GM21576 (cell line): ENCODE data around the gene LRP1B.

Experiments
- ATAC-seq: cut with Tn5 transposase; IDR thresholded peaks from one replicate; pipeline ENCODE4 v1.9.1; 2021; ENCODE audit warnings: mild to moderate bottlenecking, moderate library complexity; ENCODE audit not compliant: unreplicated experiment

LRP1B gene

DNA sequence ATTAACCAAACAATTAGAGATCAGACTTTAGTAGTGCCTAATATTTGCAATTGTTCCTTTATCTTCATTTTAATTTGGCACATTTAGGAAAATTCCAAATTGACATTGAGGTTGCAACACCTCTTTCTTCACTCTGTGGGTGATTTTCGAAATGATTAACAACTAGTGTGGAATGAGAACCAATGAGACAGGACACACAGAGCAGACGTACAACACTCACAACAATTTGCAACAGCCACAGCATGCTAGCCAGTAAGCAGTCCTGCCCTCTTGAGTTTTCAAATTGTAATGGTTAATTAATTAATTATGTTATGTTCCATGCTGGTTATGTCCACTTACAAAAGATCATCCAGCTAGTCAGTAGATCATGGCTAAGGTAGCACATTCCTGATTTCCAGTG lies 339.3 kb downstream of the LRP1B start:
- no peak for ATAC-seq

DNA sequence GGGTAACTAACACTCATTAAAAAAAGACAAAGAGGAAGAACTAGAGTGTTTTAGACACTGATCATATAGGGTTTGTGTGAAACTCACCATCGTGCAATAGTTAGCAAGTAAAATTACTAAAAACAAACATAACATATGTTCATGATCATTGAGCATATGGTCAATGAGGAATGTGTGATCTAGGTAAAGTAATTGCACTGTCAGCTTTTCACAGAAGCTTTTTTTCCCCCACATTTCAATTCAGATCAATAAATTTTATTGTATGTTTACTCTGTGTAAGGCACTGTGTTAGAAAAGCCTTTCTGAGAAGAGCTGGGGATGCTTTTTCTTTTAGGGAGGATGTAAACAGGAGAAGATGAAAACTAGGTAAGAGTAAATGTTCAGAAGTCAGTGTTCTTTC lies 348.2 kb downstream of the LRP1B start:
- ATAC-seq = no peak

DNA sequence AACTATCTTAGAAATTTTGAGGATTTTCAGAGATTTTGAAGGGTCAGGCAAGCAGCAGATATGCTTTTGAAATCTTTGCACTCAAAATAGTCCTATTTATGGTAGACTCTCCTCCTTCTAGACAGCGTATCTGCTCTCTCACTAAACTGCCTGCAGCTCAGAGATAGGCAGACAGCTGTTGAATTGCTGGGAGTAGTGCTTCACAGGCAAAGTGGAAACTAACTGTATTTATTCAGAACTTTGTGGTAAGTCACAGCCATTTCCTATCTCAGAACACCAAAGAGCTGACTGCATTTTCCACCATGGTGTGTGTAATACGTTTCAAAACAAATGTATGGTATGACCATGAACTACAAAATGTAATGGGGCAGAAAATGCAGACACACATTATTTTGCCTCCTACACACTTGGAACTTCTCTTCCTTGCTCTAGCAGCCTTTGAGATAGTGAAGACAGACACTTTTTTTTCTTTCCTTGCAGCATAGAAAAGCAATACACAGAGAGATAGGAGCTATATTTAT lies 352.4 kb downstream of the LRP1B start:
- no peak for ATAC-seq

DNA sequence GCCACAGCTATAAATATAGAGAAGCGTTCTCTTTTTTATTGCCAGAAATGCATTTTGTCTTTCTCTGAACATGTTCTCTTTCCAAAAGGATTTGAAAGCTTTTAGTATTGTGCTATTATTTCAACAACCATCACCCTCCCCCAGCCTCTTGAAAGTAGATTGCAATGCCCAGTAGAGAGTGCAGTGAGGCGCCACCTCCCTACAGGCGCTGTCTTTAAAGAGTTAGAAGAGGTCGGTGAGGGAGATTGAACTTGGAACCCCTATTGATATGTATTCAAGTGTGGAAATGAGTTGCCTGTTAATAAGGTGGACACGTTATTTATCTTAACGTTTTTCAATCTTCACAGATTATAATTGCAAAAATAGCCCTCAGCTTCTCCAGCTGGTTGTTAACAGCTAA lies 360.3 kb downstream of the LRP1B start:
- no peak for ATAC-seq

DNA sequence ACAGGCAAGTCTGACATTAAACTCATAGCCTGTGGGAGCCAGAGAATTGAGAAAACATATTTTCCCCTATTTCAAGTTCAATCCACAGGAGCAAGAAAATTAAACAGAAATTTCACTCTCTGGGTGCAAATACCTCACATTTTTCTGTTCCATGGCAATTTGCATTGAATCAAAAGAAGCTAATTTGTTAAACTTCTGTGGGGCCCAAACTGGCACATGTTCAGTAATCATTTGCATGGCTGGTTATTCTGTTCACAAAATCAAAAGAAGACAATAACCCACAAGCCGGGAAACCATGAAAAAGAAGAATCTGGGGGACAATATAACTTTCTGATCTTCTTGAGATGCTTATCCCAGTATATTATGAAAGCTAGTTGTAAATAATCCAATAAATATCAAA lies 363.1 kb downstream of the LRP1B start:
- no peak for ATAC-seq

DNA sequence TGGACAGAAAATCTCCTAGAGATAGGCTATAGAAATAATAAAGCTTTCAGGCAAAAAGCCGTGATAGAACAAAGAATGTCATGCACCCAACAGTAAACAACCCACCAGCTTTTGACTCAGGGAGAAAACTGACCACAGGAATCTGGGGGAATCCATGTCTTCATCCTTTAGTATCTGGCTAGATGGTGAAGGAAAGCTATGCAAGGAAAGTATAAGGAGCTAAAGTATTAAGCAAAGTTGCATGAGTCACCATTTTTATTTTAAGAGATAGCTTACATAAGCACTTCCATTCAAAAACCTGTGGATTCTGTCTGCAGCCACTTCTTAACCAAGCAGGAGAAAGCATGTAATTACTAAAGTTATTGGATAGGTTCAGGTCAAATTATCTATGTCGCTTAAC lies 363.8 kb downstream of the LRP1B start:
- no peak for ATAC-seq

DNA sequence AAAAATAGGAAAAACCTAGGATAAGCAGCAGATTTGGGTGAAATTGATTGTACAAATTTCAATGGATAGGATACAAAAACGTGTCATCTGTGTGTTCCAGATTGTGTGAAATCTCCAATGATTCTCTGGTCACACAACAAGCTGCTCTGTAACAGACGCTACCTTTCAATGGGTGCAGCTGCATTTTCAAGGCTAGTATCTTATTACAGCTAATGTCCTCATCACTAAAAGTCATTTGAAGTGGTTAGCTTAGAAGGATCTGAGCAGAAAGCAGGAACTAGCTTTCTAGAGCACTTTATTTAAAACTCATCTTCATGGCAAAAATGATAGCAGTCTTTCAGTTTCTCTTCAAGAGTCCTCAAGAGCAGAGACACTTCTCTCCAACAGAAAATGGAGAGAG lies 364.6 kb downstream of the LRP1B start:
- no peak for ATAC-seq

DNA sequence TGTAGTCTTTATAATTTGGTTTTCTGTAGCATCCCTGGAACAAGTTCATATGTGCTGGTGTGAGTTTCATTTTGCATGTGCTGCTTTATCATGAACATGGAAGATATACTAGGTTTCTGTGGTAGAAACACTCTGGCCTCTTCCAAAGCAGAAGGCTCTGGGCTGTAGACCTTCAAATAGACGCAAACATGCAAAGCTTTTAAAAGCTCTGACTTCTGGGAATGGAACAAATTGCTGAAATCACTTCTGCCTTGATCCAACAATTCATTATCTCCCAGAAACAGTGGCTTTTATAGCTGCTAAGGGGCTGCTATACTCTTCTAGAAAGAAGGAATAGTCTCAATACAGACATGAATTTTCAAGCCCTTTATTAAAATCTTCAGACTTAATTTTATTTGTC lies 382.2 kb downstream of the LRP1B start:
- no peak for ATAC-seq

DNA sequence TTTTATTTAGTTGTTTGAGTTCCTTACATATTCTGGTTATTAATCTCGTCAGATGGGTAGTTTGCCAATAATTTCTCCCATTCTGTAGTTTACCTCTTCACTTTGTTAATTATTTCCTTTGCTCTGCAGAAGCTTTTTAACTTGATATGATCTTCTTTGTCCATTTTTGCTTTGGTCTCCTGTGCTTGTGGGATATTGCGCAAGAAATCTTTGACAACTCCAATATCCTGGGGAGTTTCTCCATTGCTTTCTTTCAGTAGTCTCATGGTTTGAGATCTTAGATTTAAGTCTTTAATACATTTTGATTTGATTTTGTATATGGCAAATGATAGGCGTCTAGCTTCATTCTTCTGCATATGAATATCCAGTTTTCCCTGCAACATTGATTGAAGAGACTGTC lies 389.2 kb downstream of the LRP1B start:
- ATAC-seq = no peak

DNA sequence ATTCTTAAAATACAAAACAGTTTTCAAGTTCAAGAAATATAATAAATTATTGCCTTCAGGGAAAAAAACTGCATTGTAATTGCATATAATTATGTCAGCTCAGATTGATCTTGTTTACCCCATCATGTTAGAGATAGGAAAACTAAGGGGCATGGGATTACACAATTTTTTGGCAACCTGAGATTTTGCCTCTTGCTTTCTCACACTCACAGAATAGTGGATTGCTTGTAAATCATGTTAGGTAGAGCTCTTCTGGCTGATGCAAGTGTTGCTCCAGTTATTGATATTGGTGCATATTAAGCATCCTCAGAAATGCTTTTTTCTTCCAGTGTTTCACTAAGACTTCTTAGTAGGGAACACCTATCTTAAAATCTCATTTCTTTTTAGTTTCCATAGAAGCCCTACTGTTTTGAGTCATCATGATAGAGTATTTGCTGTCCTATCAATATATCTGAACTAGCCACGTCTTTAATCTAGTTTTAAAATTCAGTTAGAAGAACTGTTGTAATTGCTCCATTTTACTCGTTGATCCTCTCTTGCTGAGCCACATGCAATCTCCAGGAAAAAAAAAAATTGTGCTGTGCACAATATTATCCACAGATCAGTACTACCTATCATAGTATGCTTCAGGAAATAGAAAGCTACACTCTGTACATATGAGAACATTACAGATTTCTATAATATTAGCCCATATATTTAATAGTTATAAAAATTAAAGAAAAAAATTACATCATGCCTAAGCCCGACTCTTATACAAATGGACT lies 393.1 kb downstream of the LRP1B start:
- ATAC-seq = no peak

DNA sequence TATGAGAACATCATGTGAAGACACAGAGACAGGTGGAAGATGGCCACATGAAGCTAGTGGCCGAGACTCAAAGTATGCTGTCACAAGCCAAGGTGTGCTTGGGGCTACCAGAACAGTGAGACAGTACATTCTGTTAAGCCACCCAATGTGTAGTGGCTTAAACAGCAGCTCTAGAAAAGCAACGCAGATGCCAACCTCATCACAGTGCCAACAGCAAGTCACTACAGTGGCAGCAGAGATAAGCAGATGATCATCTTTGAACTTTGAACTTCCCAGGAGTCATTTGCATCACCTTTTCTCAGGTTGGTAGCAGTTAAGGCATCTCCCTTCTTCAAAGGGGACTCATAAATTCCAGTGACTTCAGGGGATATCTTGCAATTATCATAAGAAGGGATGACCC lies 394.4 kb downstream of the LRP1B start:
- ATAC-seq = no peak

DNA sequence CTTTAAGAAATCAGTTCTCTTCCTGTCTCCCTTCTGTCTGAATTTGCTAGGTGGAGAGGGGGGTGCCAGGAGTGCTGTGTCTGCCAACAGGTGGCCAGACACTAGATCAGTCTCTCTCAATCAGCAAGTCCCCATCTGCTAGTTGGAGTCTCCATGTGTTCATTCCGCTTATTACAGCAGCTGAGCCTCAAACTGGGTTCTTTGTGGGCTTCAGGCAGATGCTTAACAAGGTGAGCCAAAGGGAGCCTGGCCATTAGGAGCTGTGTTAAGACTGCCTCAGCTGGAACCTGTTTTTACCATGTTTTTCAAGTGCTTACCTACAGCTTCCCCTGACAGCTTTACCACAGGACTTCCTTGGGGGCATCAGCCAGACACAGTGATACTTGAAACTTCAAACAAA lies 401.9 kb downstream of the LRP1B start:
- no peak for ATAC-seq

DNA sequence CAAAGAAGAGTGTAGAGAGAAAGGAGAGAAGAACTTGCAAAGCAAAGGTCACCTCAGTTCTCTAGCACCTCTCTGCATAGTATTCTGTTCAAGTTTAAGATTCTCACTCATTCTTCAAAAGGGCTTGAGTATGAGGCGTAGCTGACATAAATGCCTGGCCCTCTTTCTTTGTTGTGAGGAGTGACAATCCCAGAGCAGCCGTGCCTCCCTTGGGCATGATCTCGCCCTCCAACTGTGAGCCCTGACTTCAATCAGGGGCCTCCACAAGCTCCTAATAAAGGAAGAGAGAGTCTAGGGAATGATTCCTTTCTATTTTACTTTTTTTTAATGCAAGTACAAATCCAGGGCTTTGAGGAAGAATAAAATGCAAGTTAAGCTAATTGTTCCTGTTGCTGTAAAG lies 402.7 kb downstream of the LRP1B start:
- ATAC-seq = no peak

DNA sequence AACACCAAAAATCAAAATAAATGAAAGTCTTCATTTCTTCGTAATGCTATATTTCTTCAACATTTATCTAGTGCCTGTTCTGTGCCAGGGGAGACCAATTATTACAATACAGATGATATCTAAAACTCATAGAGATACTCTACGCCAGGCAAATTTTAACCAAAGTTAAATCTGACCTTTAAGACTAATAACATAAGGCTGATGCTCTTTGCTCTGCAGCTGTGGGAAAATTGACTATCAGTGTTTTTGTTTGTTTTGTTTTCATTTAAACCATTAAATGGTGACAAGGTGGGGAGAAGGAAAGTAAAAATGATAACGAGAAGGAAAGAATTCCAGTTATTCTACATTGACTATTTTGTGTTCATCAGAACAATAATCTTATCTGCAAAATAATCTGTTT lies 406.4 kb downstream of the LRP1B start:
- no peak for ATAC-seq

DNA sequence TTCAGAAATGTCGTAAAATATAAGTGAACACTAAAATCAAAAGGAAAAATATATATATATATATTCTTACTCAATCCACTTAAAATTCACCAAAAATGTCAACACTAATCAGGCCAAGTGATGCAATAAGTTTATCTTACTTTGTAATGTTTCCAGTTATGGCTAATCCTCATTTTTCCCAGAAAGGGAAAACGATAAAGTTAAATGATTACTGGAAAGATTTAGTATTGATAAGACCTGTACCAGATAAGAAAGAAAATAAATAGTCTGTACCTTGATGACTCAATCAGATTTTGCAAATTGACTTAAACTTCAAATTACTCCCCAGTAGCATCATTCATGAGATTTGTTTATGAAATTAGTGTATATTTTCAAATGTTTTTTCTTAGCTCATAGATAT lies 407.0 kb downstream of the LRP1B start:
- ATAC-seq = no peak

DNA sequence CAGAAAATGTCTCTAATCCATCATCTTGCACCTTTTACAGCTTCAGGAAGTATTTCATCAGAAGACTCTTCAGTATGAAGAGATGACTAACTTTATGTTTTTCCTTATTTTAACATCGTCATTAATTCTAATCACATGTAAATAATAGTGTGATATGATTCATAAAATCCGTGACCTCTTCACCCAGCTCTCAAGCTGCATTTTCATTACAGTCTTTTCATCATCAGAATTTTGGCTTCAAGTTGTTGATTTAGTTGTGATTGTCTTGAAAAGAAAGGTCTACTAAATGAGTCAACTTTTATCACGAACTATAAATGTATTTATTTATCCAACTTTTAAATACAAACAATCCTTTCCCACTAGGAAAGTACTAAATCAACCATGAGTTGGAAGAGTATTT lies 410.3 kb downstream of the LRP1B start:
- ATAC-seq = no peak

DNA sequence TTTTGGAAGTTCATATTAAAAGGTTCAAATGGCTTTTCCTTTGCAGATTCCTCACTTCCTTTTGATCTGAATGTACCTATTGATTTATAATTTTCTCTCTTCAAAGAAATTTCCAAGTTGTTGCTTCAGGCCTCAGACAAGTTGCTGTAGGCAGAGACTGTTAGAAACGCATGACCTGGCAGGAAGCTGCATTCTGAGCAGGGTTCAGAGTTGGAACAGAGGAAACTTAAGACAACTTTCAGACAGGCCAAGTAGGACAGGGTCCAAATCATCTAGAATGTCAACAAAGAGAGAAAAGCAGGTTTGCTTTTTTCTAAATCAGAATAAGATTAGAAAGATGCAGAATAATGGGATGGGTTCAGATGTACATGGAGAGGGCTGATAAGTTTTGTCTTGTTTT lies 416.3 kb downstream of the LRP1B start:
- no peak for ATAC-seq

DNA sequence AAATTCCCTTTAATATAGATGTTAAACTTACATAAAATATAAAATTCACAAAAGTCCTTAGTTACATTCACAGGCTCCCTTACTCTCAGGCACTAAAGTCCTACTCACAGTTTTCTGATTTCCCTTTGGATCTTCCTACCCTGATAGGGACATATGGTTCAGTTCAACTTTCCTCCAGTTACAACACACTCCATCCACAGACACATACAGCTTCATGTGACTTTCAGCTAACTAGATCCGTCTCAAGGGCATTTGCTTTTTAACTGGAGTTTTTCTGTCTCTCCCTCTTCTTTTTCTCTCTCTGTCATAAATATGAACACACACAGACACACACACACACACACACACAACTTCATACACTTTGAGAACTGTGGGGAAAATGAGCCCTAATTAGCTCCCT lies 419.2 kb downstream of the LRP1B start:
- no peak for ATAC-seq

DNA sequence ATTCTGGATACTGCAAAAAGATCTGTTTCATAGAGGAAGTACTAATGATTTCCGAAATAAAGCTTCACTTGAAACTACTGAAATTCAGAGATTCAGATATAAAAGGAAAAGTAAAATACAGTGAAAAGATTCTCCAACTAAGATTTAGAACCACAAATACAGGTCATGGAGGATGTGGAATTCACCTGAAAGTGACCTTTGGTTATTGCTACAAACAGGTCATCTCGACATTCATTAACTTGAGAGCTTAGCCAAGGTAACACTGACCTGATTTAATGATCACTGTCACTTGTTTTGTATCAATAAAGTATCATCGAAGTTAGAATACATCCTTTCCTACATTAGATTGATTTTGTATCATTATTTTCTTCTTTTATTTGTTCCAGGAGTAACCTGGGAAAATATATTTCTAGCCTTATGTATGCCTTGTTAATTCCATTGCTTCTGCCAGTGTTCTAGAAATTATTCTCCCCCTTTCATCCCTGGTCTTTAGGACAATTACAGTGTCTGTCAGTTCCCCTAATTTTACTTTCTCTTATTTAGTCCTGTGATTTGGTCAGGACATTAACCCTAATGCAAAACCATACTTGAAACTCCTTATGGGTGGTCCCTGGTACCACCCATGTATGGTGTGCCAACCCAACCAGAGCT lies 420.1 kb downstream of the LRP1B start:
- no peak for ATAC-seq

DNA sequence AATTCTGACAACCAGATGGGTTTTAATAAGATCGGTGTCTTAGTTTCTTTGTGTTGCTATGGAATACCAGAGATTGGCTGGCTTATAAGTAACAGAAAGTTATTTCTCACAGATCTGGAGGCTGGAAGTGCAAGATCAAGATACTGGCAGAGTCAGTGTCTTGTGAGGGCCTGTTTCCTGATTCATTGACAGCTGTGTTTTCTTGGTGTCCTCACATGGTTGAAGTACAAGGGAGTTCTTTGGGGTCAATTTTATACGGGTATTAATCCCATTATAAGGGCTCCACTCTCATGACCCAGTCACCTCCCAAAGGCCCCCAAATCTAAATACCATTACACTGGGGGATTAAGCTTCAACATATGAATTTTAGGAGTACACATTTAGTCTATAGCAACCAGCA lies 421.1 kb downstream of the LRP1B start:
- no peak for ATAC-seq

DNA sequence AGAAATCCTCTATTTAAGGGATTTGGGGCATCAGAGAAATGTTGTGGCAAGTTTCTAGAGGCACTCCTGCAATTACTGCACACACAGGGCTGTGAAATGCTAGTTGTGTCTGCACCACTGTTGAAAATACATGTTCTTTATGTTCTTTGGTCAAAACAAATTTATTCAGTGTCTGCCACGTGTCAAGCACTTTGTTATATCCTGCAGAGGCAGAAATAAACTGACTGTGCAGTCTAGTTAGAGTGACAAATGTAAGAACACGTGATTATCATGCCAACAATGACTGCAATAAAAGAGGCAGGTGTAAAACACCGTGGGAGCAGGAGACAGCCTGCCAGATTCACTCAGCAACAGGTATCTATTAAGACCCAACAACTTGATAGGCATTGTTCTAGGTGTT lies 423.3 kb downstream of the LRP1B start:
- ATAC-seq = no peak

DNA sequence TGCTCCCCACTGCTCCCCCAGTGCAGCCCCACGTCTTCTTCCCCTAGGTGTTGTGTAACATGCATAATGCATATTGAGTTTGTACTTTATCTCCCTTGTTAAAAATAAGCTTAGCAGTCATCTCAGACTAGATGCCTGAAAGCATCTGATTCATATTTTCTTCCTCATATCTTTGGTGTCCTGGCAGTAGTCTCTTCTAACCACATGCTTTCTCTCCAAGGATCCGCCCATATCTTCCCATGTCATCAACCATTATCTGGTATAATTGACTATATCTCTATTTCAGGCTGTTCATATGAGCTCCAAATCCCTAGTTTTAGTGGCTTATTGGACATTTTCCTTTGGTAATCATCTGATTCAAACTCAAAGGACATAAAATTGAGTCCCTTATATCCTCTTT lies 426.3 kb downstream of the LRP1B start:
- ATAC-seq = no peak

DNA sequence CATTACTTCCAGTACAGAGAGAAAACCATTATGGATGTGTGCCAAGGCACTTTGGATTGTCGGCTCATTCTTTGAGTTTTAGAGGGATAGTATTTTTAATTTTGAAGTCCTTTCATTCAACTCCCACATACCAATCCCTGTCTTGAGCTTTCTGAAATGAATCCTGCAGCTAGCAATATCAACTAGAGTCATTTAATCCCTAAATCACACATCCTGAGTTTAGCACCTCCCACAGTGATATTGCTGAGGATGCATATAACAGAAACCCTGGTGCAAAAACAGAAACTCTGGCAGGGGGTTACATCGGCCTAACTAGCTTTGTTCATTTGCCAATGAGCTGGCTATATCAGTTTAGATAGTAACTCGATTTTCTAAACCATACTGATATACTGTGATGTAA lies 427.3 kb downstream of the LRP1B start:
- ATAC-seq = no peak
